Tongue (tissue), 2 donors: ENCODE data around the gene SLC9C1. TPM values are rescaled to one million over a fixed set of nuclear protein-coding genes. Genes with fewer than 3 reads are reported as not detected.

Experiments
- DNase-seq: peaks from one replicate; pipeline ENCODE4 v3.0.0-alpha.2; 2015
- total RNA-seq: library from RNA; depleted of rRNA; stranded (reverse); fragments of >200 nt; gene quantifications from one replicate; pipeline ENCODE4 v1.2.3, GENCODE V29; 2014

The SLC9C1 gene
- total RNA-seq, 1 donor from 2014 or later: 3.2 TPM

DNA sequence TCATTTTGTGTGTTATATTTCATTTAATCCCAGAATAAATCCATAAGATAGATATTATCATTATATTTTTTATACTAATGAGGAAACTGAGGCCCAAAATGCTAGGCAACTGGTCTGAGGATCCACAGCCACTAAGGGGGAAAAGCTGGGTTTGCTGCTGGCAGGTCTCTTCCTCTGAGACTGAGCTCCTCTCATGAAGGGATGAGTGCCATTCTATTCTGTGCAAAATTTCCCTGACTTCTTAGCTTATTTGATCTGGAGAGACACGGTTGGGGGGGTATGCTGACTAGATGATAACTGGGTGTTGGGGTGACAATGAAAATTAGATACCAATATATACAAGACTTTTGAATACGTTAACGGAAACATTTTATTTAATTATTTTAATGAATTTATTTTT is 162.9 kb downstream of the SLC9C1 start:
- DNase-seq: no peak

DNA sequence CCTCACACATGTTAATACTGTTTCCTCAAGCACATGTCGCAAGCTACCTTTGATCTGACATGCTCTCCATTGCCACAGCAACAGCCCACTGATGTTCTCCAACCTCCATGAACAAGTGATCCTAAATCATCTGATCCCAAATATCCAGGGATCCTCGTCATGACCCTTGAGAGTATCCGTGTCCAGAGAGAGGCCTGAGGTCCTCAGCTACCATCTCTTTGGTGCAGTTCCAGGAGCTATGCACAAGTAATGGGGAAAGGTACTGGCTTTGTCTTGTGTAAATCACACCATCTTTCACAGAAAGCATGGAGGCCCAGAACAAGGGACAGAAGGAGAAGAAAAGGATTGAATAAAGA is 163.4 kb downstream of the SLC9C1 start:
- no peak for DNase-seq

DNA sequence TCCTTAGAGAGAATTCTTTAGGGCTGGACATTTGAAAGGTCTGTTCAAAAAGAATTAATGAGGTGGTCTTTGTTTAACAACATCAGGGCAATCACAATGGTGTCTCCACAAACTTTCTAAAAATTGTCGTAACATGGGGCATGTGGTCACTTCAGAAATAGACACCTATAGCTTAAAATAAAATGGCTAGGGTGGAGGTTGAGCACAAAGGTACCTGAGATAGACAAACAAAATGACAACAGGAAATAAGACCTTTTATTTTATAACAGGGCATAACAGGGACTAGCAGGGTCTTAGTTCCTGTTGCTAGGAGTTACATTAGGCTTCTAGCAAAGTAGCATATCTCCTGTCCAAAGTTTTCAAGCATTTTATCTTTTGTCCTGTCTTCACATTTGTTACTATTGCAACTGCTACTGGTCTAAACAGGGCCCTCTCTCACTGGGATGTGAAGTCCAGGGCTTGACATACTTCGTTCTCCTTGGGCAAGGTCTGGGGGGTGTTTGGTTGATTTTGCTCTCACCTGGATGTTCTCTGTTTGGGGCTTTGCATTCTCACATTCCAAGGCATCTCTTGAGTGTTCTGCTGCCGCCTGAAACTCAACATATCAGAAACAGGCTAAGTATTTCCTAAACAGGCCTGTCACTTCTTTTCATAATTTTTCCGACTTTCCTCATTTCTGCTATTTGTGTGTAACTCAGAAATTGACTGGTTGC is 163.9 kb downstream of the SLC9C1 start:
- DNase-seq: no peak

DNA sequence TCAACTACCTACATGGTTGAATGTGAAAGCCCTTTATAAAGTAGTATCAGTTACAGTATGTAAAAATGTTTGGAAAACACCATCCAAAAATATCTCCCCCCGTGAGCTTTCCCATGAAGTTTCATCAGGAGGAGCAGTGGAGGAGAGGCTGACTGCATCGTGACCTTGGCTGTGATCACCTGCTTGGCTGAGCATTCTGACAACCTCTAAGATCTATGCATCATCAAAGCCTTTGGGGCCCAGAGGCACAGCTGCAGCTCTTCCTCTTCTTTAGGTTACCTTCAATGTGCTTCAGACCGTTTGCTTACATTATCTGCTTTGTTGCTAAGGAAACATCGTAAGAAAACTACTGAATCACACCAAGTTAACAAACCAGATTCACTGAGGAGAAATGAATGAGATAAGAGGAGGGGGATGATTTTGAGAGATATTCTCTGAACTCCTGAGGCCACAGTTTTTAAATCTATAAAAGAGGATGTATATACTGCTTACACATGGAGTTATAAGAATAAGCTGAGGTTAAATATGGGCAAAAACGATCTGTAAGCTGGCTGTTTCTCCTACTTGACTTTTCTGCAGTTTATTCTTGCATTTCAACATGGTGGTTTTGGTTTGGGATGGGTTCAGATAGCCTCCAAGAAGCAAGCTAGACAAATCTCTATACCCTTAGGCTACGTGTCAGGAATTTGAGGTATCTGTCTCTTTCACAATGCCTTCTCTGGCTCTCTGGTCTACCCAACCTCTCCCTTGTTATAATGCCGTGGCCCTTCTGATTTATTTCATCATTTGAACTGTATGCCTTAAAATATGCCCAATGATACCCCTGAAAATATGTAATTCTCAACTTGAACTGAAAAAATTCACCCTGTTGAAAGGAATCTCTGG is 164.9 kb downstream of the SLC9C1 start:
- peak; percentile 70 for DNase-seq

DNA sequence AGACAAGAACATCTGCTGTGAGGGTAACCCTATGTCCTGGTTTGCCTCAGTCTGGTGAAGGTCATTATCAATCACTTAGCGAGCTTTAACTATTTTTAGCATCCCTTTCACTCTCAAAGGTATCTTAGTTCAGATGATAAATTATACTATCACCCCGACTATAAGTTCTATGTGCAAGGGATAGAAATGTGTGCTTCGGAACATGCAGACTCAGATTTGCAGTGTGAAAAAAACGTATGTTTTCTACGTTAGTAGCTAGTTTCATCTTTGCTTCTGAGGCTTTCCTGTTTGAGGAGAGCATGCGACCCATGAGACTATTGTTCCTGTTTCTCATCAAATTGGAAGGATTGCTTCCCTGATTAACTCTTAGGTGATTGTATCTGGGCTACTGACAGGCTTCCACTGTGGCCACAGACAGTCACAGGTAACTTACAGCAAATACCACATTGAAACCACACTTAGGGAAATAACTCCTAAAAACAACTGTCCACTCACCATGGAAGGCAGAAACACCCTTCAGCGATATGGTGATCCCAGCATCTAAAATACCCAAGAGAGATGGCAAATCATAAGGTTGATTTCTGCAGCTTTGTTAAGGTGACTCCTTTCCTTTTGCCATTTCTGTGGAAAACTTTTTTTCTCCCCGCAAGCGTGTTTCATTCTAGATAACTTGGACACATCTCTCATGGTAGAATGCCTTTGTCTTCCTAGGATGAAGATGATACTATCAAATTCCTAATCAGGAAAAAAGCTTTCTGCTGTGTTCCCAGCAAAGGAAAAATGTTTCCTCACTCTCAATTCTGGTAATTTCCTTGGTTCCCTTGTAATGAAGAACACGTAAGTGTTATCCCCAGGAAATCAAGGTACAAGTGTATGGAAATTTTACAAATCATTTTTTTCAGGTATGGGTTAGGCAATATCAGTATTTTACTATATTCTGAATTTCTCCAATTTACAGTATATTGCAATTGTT is 166.2 kb downstream of the SLC9C1 start:
- no peak for DNase-seq

DNA sequence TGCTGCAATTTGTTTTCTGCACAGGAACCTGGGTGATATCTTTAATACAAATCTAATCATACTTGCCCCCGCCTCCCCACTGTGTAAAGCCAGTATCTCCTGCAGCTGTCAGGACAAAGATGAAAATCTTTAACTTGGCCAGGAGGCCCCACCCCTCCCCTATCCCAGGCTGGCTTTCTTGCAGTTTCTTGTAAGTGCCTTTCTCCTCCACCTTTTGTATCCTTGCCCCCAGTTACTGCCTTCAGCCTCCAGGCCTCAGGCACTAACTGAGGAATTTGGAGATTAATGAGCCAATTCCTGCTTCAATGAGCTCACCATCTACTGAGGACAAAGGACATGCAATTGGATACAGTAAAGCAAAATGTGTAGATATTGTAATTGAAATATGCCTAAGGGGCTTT is 167.5 kb downstream of the SLC9C1 start:
- peak; percentile 40 for DNase-seq

DNA sequence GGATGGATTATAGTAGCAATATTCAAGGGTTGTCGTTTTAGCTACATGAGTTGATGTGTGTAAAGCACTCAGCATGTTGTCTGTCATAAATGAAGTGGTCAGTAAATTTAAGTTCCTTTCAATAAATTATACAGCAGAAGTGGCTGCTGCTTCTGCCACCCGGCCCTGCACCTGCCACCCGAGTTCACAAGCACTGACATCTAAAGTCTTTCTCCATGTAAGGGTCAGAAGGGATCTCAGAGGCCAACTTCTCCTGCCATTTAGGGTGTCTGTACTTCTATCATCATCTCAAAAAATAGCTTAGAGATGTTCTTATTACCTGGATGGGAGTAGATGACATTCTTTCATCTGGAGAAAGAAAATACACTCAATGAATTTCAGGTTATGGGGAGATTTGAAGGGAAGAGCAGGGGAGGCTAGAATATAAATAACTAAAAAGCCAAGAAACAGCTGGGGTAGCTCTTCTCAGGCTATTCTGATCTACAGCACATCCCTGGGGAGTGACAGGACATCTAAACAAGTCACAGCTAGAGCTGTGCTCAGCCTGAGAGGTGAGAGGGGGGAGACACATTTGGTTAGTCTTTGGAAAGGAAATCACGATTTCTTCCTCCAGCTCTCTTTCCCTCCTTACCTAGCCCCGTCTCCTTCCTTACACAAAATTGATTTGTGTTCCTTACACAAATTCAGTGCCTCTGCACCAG is 169.0 kb downstream of the SLC9C1 start:
- DNase-seq: peak; percentile 46

DNA sequence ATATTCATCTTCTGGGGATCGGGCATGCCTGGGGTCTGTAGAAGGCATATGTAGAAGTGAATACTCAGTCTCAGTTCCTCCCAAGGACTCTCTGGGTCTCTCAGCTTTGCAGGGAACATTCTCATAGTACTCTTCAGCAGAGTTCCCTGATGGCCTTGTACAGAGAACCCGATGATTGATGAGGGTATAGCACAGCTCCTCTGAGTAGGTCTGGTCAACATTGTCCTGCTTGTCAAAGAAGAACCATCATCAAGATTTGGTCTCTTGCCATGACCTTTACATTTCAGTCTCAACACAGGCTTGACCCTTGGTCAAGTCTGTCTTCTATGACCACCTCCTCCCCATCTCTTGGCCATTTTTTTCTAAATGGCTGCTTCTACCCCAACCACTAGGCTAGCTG is 170.5 kb downstream of the SLC9C1 start:
- DNase-seq: no peak

DNA sequence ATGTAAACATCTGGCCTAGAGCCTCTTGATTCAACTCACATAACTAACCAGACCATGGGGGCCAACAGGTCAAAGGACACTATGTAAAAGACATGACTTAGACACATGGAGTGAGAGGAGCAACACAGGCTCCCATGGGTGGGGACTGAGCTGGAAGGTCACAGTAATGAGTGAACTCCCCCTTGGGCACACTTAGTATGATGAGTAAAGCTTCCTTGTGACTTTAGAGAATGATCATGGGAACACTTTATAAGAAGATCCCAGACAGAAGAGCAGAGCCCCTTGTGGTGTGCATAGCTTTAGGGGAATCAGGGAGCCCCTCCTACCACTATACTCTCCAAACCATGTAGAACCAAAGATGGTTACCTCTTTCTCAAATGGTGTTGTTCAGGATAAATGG is 171.1 kb downstream of the SLC9C1 start:
- DNase-seq: no peak

DNA sequence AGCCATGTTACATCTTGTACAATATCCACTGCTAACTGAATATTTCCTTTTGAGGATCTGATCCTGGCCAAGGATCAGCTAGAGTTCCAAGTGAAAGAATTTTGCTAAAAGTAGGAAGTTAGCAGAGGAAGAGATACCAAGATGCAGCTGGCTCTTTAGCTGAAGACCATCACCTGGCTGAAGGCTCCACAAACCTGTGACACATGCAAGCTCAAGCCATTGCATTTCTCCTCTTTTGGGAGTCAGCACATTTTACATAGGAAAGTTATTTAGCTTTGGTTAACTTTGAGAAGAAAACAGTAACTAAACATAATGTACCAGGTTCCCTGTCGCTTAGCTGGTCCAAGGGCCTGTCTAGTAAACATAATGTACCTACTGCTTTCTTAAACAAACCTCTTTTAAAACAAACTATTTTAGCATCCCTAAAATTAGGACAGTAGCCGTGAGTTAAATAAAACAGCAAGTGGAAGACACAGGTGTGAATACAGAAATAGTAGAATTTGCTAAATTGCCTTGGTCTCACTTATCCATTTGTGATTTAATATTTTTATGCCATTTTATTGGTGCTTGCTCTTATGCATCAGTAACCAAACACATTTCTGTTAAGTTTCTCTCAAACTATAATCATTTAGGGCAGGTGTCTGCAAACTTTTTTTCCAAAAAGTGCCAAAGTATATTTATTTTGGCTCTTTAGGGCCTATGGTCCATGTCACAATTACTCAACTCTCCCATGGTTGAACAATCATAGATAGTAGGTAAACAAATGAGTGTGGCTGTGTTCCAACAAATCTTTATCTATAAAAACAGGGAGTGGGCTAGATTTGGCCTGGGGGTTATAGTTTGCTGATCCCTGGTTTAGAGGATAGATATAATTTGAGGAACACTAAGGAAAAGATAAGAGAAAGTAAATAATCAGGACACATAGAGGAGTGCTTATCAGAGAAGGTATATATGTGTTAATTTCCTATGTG is 172.2 kb downstream of the SLC9C1 start:
- no peak for DNase-seq

DNA sequence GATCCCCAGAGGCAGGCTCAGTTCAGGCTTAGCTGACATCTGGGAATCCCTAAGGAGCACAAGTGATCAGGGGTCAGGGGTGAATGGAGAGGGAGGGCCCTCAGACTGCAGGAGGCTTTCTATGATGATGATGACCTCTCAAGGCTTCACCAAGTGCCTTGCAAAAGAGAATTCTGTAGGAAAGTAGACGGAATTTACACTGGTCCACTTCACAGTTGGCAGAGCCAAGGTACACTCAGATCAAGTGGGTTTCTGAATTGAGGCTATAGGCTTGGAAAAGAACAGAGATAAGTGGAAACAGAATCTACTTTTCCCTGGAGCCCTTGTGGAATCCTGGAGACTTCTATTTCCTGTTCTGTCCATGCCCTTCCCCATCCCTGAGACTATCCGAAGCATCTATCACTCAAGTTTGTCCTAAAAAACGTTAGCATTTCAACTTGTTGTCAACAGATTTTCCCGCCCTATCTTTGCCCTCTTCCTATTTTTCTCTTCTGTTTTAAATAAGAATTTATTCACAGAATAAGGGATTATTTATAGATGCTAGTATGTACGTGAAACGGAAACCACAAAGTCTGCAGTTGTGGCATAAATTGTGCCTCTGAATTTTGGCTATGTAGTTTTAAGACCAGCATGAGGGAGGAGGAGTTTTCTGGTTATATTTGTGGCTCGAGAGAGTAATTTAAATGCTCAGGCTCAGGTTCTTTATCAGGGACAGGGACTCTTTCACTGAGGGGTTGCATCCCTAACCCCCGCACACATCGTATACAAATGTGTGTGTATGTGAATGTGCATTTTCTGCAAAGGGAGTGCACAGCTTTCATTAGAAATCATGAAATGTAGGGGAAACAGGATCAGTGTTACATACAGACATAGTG is 173.8 kb downstream of the SLC9C1 start:
- DNase-seq: no peak

DNA sequence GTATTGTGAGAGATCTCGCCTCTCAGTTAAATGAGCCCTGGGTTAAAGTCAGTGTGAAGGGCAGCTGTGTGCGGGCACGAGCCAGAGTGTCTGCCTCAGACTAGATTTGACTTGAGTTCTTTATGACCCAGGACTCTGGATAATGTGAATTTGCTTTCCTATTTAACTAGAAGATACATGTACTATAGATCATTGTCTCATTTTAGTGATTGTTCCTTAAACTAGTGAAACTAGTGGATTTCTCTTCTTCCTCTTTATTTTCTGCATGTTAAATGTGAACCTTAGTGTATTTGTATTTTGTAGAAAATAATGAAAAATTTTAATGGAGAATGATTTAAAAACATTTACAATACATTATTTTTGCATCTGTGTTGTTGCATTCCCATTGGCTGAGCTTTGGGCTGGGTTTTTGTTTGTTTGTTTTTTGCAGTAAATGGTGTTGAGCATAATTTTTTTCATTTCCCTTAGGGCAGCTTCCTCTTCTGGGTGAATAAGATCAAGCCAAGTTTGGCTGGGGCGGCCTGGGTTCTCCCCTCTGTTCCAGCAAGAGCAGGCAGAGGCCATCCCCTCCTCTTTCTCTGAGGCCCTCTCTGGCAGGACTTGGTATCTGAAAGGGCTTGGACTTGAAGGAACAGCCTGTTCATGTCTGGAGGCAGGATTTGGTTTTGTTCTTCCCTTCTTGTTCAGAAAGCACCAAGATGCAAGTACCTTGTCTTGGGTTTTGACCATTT is 176.0 kb downstream of the SLC9C1 start:
- DNase-seq: no peak

DNA sequence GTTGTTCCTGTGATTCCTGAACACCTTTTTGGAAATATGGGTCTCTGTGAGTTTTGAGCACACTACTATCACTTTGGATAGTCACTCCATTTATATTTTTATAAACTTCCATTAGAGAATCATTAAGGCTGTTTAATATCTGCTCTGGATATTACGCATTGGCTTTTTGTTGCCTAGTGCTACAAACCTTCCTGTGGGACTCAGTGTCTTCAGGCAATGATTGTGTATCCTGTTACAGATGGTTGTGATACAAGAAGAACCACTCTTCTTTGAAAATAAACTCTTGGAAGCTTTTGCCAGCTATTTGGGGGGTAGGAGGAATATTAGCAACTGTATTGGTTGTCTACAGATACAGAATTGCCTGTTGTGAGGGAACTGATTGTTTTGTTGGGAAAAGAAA is 176.6 kb downstream of the SLC9C1 start:
- DNase-seq: no peak

DNA sequence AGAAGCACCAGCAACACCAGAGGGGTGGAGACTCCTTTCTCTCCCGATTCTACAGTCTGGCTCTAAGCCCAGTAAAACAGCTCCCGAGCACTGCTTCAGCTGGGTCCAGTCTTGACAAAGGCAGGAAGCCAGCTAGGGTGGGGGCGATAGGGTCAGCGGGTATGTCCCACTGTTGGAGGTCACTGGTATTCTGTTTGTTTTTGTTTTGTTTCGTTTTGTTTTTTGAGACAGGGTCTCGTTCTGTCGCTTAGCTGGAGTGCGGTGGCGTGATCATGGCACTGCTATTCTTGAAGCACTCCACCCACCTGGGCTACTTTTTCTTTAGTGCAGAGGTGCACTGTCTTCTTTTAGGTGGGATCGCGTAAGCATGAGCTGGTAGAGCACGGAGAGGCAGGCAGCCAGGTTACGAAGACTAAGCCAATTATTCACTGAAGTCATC is 177.2 kb downstream of the SLC9C1 start:
- no peak for DNase-seq

DNA sequence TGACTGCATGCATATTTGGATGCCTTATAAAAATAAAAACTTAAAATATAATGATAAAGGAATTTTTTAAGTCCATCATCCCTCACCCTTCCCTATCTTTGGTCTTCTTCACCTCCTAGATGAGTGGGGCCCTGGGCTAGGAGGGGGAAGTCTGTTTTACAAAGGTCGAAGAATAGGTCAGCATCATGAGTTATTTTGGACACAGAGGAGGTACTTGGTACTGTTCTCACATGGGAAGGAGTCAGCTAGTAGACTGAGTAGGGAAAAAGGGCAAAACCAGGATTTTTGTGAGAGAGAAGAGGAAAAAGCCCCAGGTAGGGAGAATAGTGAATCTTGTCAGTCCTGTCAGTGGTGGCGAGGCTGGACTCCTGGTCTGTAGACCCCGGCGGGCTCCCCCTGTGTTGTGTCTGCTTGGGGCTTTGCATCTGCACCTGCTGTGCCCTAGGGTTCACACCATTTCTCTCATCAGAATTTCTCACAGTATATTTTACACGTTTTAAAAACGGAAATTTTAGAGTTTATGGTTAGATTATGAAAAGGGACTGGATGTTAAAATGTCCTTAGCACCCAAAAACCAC is 178.1 kb downstream of the SLC9C1 start:
- DNase-seq: no peak

DNA sequence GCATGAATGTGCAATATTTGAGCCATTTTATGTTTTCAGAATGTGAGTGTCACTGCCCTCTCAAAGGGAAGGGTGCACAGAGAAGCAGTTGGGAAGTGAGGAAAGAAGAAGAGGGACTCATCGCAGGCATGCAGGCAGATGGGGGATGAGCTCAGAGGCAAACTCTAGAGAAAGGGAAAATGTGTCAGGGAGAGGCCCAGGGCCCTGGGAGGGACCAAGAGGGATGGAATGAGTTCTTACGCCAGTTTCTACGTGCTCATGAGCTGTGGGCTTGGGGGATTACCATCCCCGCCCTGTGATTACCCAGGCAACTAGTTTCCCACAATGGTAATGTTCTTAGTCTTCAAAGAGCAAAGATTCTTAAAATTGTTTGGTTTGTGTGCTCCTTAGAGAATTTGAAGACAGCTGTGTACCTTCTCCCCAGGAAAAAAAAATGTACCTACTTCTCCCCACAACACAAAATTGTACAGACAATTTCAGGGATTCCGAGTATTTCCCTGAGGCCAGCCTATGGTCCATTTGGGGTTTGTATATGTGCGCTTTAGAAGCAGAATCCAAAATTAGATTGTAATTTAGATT is 178.8 kb downstream of the SLC9C1 start:
- peak; percentile 45 for DNase-seq

DNA sequence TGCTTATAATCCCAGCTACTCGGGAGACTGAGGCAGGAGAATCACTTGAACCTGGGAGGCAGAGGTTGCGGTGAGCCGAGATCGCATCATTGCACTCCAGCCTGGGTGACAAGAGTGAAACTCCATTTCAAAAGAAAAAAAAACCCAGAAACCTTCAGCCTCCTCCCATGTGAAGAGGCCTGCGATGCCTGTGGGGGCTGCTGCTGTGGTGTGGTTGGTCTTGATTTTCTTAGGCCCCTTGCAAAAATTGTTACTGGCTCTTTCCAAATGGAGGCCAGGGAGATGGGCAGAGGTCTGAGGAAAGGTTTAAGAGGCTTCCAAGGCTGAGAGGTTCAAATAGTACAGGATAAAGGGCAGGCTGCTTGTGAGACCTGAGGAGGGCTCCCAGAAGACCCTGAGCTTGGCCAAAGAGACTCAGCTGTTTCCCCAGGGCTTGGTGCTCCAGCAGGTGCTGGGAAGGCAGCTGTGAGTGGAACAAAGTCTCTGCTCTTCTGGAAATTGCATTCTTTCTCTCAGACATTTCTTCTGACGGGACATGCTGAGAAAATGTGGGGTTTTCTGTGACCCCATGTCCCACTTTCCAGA is 179.3 kb downstream of the SLC9C1 start:
- DNase-seq: peak; percentile 55
